HCT116 (cell line): ENCODE data around the gene RTN4RL1.

Experiments
- EZH2 ChIP-seq: fragments of 200-600 bp; sonication (generic); IDR thresholded peaks from 2 replicates; pipeline ENCODE4 v1.6.1; 2017; ENCODE audit warnings: antibody characterized with exemption, mixed run types
- FOSL1 ChIP-seq: IDR thresholded peaks from 2 replicates; pipeline ENCODE4 v1.6.1; 2012; ENCODE audit warnings: low read depth
- JUND ChIP-seq: IDR thresholded peaks from 2 replicates; pipeline ENCODE4 v1.6.1; 2012
- POLR2A ChIP-seq: IDR thresholded peaks from 2 replicates; pipeline ENCODE4 v1.7.0; 2011; ENCODE audit warnings: borderline replicate concordance; ENCODE audit not compliant: insufficient read depth, insufficient read length; ENCODE audit errors: extremely low read depth
- POLR2AphosphoS5 ChIP-seq: IDR thresholded peaks from 2 replicates; pipeline ENCODE4 v1.6.1; 2011; ENCODE audit warnings: mild to moderate bottlenecking, low read depth, low read length, moderate library complexity
- RAD21 ChIP-seq: IDR thresholded peaks from 2 replicates; pipeline ENCODE4 v1.6.1; 2012; ENCODE audit warnings: low read depth, mild to moderate bottlenecking
- SIN3A ChIP-seq: IDR thresholded peaks from 2 replicates; pipeline ENCODE4 v1.6.1; 2012; ENCODE audit warnings: low read depth
- SRF ChIP-seq: IDR thresholded peaks from 2 replicates; pipeline ENCODE4 v1.6.1; 2012; ENCODE audit warnings: low read depth
- ZFX ChIP-seq: fragments of 450-650 bp; IDR thresholded peaks from 2 replicates; pipeline ENCODE4 v1.6.1; 2017
- ZNF274 ChIP-seq: fragments of 200-500 bp; sonication (Bioruptor generic); IDR thresholded peaks from 2 replicates; pipeline ENCODE4 v1.6.1; 2014; ENCODE audit warnings: mild to moderate bottlenecking, low read depth, low read length, inconsistent platforms
- TF ChIP-seq, protein P1 (sequence below): IDR thresholded peaks from 2 replicates; pipeline ENCODE4 v1.6.1; 2012
- TF ChIP-seq, protein P2 (sequence below): IDR thresholded peaks from 2 replicates; pipeline ENCODE4 v1.6.1; 2012; ENCODE audit warnings: low read depth
- TF ChIP-seq, protein P3 (sequence below): IDR thresholded peaks from 2 replicates; pipeline ENCODE4 v1.6.1; 2012
- TF ChIP-seq, protein P4 (sequence below), 3 experiments: fragments of 200-600 bp in 1 of 3; sonication (generic) in 1 of 3; IDR thresholded peaks in 2 of 3; conservative IDR thresholded peaks in 1 of 3; 2 replicates each; pipeline ENCODE4 v1.5.1; 2012 to 2017; ENCODE audit warnings: low read depth in 2 of 3, low read length in 2 of 3, antibody characterized with exemption in 1 of 3, borderline replicate concordance in 1 of 3, control low read depth in 1 of 3, mild to moderate bottlenecking in 1 of 3, mixed read lengths in 1 of 3, mixed run types in 1 of 3, moderate library complexity in 1 of 3; ENCODE audit not compliant: insufficient read depth in 1 of 3

DNA sequence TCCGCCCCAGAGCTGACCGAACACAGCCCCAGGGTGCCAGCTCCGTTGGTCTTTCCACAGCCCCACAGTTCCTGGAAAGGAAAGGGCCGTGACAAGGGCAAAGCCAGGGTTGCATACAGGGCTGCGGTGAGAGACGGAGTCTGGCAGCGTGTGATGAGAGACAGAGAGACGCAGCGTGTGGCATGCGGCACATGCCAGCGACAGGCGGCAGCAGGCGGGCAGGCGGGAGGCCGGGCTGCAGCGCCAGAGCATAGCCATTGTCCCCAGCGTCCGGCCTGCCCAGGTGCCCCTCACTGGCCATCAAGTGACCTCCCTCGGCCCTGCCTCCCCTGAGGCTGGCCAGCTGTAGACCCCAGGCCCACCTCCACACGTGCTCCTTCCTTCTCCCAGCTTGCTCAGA lies 8.6 kb downstream of the RTN4RL1 start:
- TF ChIP-seq POLR2AphosphoS5, result no peak
- no peak for TF ChIP-seq POLR2A
- TF ChIP-seq, protein P1, sequence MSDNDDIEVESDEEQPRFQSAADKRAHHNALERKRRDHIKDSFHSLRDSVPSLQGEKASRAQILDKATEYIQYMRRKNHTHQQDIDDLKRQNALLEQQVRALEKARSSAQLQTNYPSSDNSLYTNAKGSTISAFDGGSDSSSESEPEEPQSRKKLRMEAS, result no peak
- TF ChIP-seq RAD21, result no peak
- TF ChIP-seq, protein P2, sequence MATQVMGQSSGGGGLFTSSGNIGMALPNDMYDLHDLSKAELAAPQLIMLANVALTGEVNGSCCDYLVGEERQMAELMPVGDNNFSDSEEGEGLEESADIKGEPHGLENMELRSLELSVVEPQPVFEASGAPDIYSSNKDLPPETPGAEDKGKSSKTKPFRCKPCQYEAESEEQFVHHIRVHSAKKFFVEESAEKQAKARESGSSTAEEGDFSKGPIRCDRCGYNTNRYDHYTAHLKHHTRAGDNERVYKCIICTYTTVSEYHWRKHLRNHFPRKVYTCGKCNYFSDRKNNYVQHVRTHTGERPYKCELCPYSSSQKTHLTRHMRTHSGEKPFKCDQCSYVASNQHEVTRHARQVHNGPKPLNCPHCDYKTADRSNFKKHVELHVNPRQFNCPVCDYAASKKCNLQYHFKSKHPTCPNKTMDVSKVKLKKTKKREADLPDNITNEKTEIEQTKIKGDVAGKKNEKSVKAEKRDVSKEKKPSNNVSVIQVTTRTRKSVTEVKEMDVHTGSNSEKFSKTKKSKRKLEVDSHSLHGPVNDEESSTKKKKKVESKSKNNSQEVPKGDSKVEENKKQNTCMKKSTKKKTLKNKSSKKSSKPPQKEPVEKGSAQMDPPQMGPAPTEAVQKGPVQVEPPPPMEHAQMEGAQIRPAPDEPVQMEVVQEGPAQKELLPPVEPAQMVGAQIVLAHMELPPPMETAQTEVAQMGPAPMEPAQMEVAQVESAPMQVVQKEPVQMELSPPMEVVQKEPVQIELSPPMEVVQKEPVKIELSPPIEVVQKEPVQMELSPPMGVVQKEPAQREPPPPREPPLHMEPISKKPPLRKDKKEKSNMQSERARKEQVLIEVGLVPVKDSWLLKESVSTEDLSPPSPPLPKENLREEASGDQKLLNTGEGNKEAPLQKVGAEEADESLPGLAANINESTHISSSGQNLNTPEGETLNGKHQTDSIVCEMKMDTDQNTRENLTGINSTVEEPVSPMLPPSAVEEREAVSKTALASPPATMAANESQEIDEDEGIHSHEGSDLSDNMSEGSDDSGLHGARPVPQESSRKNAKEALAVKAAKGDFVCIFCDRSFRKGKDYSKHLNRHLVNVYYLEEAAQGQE, result no peak
- TF ChIP-seq ZFX, result no peak
- TF ChIP-seq, protein P3, sequence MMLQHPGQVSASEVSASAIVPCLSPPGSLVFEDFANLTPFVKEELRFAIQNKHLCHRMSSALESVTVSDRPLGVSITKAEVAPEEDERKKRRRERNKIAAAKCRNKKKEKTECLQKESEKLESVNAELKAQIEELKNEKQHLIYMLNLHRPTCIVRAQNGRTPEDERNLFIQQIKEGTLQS, result no peak
- TF ChIP-seq, protein P4, sequence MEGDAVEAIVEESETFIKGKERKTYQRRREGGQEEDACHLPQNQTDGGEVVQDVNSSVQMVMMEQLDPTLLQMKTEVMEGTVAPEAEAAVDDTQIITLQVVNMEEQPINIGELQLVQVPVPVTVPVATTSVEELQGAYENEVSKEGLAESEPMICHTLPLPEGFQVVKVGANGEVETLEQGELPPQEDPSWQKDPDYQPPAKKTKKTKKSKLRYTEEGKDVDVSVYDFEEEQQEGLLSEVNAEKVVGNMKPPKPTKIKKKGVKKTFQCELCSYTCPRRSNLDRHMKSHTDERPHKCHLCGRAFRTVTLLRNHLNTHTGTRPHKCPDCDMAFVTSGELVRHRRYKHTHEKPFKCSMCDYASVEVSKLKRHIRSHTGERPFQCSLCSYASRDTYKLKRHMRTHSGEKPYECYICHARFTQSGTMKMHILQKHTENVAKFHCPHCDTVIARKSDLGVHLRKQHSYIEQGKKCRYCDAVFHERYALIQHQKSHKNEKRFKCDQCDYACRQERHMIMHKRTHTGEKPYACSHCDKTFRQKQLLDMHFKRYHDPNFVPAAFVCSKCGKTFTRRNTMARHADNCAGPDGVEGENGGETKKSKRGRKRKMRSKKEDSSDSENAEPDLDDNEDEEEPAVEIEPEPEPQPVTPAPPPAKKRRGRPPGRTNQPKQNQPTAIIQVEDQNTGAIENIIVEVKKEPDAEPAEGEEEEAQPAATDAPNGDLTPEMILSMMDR (IDR thresholded peaks at IDR 0.05 in 2 of 3, conservative IDR thresholded peaks at IDR 0.05 in 1 of 3; ENCODE audit: borderline replicate concordance in 1 of 3, insufficient read depth in 1 of 3, low read depth in 2 of 3, low read length in 2 of 3), result no peak
- no peak for TF ChIP-seq EZH2
- no peak for TF ChIP-seq JUND
- no peak for TF ChIP-seq FOSL1
- TF ChIP-seq ZNF274, result no peak
- no peak for TF ChIP-seq SRF
- TF ChIP-seq SIN3A, result no peak
